Pulmonary artery endothelial cell (primary cell): ENCODE data around the gene INO80C. TPM values are rescaled to one million over a fixed set of nuclear protein-coding genes. Genes with fewer than 3 reads are reported as not detected.

ENCODE experiments used
- DNase-seq: peaks from one replicate; pipeline ENCODE4 v3.0.0-alpha.2; 2011; ENCODE audit warnings: low read depth, low spot score
- total RNA-seq: library from RNA; depleted of rRNA; stranded (reverse); fragments of >200 nt; gene quantifications from 2 replicates; pipeline ENCODE4 v1.2.3, GENCODE V29; 2014

INO80C gene, protein sequence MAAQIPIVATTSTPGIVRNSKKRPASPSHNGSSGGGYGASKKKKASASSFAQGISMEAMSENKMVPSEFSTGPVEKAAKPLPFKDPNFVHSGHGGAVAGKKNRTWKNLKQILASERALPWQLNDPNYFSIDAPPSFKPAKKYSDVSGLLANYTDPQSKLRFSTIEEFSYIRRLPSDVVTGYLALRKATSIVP
- 15.8 and 20.4 TPM in 2 replicates for total RNA-seq

DNA sequence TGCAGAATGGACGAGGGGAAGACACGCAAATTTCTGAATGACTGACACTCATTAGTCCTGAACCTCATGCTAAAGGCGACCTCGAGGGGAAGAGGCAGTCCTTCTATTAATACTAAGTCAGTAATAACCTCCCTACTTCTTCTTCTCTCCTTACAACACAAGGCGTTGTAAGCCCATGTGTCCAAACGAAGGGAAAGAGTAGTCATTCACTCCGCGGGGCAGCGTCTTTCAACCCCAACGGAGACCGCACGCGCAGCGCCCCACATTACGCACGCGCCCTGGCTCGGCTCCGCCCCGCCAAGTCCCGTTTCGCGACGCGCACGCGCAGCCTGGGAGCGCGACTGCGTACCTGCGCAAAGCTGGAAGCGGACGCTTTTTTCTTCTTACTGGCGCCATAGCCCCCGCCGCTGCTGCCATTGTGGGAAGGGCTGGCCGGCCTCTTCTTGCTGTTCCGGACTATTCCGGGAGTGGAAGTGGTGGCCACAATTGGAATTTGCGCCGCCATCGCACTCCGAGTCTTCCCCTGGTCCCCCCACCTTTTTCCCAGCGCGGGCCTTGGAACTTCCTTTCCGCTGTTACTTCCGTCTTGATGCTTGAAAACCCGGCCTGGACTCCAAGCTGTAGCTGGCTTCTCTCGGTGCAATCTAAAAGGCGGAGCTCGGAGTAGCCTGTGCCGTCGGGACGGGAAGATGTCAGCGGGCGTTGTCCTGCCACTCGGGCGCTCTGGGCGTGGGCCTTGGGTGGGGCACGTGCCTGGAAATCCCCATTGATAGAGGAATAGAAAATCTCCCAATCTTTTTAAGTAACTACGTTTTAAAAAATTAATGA lies at the start of gene INO80C:
Gene INO80C (minus strand): TSS at position 591 of the 828 bp plus-strand sequence. CDS start 86 bp downstream, at position 505.
- DNase-seq: peak; percentile 87

GRCh38 chr18:35547008-35547605 lies 49.3 kb upstream of the INO80C start:
- no peak for DNase-seq

DNA sequence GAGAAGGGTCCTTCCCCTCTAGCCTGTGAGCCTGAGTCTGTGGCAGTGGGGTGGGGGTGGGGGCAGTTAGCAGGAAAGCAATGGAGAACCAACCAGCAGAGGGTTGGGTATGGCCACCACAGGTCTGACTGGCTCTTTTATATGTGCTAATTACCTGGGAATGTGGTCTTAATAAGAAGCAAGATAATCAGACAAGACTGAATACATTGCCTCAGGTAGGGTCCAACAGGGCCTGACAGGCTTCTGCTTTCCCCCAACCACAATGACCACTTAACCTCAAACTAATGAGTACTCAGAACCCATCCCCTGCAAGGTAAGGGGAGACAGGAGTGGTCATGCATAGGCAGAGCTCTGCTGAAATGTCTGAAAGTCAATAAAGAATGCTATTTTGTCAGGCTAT lies 44.6 kb upstream of the INO80C start:
- DNase-seq: no peak

DNA sequence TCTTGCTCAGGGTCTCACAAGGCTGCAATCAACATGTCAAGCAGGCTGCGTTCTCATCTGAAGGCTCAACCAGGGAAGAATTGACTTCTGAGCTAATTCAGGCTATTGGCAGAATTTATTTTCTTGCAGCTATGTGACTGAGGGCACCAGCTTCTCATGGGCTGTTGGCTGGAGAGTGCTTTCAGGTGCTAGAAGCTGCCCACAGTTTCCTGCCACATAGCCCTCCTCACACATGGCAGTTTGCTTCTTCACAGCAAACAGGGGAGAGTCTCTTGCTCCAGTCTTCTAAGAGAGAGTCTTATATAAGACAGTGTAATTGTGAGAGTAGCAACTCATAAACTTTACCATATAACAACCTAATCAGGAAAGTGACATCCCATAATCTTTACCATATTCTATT lies 37.5 kb upstream of the INO80C start:
- no peak for DNase-seq

- no peak for DNase-seq
Measured at GRCh38 chr18:35533916-35534405, 36.2 kb upstream of the INO80C start.

- DNase-seq: no peak
Measured at GRCh38 chr18:35528749-35529274, 31.1 kb upstream of the INO80C start.

GRCh38 chr18:35526495-35527059 lies 28.8 kb upstream of the INO80C start:
- no peak for DNase-seq

DNA sequence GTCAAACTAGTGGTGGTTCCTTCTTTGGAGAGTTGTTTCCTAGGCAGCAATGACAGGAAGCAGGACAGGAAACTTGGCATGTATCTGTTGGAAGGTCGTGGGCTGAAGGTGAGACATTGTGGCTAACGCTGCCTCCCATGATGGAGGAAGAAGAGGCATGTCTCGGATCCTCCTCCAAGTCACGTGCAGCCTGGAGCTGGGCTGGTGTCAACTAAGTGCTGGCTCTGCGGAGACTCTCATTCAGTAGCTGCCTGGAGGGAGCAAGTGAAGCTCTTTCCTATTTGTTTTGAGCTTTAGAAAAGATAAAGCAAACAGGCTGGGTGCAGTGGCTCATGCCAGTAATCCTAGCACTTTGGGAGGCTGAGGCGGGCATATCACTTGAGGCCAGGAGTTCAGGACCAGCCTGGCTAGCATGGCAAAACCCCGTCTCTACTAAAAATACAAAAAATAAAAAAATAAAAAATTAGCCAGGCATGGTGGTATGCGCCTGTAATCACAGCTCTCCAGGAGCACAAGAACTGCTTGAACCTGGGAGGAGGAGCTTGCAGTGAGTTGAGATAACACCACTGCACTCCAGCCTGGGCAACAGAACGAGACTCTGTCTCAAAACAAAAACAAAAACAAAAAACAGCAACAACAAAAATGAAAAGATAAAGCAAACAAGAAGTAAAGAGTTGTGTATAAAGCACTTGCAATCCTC lies 28.2 kb upstream of the INO80C start:
- DNase-seq: no peak

DNA sequence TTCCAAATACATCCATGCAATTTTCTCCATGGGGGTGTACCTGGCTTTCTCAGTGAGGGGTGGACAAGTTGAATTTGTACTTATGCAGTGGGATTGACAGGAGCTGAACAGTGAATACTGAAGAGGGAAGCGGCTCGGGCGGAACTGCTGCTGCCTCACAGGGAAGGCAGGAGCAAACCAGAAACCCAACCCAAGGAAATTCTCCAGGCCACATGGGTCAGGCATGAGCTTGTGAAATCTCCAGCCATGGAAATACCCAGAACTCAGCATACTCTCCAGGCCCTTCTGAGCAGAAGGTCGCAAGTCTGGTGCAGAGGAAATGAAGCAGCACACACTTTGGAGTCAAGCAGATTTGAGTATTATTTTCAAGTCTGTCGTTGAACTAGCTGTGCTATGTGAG lies 26.5 kb upstream of the INO80C start:
- DNase-seq: no peak

DNA sequence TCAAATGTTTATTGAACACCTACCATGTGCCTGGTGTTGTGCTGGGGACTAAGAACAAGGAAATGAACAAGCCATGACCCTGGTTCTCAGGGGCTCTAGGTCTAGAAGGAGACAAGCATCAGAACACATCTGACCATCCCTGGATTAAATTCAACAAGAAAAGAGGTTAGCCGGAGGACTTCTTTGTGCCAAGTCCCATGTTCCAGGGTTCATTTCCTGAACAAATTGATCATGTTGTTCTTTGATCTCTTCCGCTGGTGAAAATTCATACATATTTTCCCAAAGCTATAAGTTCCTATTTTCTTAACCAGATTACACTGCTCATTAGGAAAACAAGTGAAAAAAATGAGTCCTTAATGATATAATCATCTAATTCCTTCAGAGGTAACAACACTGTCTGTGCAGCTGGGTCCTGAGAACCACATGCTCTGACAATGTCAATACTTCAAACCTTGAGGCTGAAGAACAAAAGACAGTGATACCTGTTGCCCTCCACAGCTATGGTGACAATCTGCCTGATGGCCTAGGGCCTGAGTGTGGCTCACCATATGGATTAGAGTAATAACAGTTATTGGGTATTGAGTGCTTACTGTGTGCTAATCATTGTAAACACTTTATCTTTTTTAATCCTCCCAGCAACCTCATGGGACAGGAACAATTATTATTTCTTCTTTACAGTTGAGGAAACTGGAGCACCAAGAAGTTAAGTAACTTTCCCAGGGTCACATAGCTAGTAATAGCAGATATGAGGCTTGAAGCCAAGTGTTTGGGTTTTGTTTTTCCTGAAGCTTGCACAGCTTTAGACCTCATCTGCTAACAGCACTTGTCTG lies 24.6 kb upstream of the INO80C start:
- no peak for DNase-seq

DNA sequence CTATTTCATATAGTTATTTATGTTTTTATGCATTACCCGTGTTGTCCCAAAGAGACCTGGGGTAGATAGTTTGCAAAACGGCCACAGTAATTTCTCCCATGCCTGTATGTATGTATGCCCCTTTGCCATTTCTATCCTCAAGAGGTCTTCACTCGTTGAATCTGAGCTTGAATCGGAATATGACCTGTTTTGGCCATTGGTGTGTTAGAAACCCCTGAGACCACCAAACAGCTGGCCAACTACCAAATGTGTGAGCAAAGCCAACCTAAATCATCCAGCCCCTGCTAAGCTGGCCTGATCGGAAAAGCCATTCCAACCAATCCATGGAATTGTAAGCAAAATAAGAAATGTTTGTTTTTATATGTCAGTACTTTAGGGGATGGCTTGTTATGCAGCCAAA lies 23.4 kb upstream of the INO80C start:
- DNase-seq: no peak

- no peak for DNase-seq
Measured at GRCh38 chr18:35519148-35519899, 21.6 kb upstream of the INO80C start.

- no peak for DNase-seq
Measured at GRCh38 chr18:35517715-35518114, 20.0 kb upstream of the INO80C start.

DNA sequence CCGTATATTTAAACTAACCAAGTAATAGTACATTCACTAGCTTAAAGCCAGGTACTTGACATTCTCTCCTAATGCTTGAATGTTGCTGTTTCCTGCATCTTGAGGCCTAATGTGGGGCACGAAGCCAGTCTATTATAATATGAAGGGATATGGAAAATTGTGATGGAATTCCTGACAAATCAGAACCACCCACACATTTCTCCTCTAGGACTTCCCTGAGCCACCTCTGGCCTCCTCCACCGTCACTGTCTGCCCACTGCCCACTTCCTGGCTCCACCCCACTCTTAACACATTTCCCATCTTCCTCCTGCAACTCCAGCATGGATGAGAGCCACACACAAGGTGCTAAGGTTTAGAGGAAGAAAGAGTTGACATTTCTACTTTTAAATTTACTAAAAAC lies 19.0 kb upstream of the INO80C start:
- DNase-seq: no peak

DNA sequence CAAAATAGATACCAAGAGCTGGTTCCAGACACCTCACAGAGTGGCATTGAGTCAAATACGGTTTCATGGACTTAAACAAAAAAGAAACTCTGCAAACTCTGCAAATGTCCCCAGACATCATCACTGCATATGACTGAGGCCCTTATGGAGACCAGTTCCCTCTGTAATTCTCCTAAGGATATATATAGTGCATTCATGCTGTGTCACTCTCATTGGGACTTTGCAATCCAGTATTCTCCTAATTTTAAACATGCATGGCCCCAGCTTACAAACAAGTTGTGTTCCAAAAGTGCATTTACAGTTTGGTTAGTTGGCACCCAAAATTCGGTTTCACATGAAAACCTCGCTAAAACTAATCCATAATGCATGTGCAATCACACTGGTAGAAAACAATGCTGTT lies 18.6 kb upstream of the INO80C start:
- no peak for DNase-seq

DNA sequence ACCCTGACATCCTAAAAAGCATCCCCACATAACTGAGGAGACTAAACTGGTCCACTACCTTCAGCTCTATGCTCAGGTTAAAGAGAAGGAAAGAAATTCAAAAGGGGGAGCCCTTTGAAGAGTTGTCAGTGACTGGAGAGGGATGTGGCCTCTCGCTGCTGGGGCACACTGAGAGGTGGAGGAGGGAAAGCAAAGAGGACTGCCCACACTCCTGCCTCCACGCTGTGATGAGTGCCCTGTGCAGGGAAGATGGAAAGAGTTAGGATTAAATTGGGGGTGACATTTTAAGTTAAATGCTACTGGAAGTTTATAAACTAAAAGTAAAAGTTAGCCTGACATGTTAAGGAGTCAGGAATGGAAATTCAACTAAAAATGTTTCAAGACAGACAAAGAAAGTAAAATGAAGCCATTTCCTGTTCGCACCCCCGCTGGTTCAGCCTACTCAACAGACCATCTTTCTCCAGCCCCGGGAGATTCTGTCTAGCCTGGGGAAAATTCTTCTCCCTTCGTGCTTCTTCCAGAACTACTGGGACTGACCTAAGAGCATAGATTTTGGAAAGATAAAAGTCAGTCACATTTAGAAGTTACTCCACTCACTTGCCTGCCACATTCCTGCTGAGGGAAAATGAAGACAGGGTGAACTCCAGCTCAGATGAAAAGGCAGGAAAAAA lies 17.8 kb upstream of the INO80C start:
- DNase-seq: no peak

DNA sequence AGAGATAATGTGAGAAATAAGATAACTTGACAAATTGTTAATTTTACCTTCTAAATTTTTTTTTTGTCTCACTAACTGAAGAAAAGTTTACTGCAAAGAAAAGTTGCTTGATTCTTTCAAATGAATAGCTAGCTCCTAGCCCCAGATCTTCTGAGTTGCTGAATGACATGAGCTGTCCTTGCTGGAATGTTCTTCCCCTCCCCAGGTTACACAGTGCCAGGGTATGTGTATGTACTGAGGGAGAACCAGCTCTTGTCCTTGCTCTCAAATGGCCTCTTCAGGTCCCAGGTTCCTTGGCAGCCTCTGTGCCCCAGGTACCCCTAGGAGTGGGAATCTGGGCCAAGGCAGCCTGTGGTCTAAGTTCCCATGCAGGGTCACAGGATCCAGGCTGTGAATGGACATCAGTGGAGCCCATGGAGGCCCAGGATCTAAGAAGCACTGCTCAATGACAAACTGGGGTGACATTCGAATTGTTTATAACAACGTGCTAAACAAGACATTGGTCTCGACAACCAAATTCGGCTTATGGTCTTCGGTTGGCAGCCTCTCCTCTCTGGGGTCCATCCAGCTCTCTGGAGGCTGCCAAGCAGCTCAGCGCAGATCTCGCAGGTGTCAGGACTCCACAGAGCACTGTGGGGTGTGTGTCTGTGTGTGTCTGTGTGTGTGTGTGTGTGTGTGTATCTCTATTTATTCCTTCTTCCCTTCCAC lies 17.1 kb upstream of the INO80C start:
- DNase-seq: no peak

DNA sequence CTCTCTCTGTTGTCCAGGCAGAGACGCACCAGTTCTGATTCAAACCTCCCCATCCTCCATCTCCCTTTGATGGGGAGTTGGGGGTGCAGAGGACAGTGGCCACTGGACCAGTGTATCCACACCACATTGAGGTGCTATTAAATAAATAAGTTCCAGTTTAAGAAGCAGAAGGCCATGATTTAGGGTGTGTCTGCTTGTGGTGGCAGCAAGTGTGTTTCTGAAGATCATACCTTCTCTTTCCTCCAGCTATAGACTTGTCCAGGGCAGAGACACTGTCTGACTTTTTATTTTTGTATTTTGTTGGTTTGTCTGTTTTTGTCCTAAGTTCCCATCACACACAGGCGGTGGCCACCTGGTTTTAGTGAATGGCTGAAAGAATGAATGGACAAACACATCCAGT lies 16.5 kb upstream of the INO80C start:
- DNase-seq: no peak
